ENCODE measurements around the gene CREB3. TPM values are rescaled to one million over a fixed set of nuclear protein-coding genes. Genes with fewer than 3 reads are reported as not detected.

CREB3 gene
- total RNA-seq, 3 donors from 2014 or later: 46.4 to 49.9 (median 47.2) TPM

DNA sequence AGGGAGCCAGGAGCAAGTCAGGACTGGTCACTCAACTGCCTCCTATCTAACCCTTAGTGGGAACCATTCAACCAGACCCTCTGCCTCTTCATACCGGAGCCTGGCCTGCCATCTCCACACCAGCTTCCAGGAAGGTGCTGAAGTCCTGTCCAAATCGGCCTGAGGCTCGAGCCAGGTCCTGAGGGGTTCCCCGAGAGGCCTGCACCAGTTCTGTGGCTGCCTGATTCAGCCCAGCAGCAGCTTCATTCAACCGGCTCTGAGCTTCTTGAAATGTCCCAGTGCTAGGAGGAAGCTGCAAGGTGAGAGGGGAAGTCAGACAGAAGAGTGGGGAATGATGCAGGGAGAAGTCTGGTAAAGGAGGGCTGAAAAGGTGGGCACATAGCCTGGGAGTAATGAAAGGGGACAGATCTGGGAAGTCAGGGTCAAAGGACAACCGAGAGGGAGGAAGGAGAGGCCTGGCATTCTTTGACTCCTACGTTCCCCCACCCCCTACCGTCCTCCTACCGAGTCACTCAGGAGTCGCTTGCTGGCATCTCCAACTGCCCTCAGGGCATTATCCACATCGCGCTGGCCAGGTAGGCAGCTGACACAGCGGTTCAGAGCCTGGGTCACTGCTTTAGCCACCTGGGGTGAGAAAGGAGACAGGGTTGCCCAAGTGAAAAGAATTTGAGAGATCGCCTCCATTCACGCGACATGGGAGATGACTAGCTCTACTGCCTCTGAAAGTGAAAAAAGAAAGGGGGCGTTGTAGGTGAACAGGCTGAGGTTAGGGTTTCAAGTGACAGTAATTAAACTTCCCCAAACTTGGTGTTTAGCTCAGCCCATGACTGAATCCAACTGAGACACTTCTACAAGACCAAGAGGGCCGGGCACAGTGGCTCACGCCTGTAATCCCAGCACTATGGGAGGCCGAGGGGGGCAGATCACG, 20.7 kb upstream of the CREB3 start:
- Histone ChIP-seq H3K36me3 (peaks cover 20% of the 10 kb centered on the region), H3K4me3 (no peak overlapping the region), H3K27ac (peak overlapping the region; percentile 28 to 73), H3K27me3 (no peaks in the 10 kb centered on the region), H3K4me1 (no peaks in the 10 kb centered on the region), H3K9me3 (no peaks in the 10 kb centered on the region)
- peak; percentile 74 to 77 for DNase-seq (ENCODE audit: low spot score in 2 of 2)
- intact Hi-C loops (cut with DNase I; ENCODE audit: low total_unique reads): no loop called here
- TF ChIP-seq POLR2A (IDR thresholded peaks at IDR 0.05) (no peak), CTCF (IDR thresholded peaks at IDR 0.05) (no peak), POLR2AphosphoS5 (IDR thresholded peaks at IDR 0.05) (no peak)

GRCh38 chr9:35712762-35713400, 19.6 kb upstream of the CREB3 start:
- TF ChIP-seq POLR2AphosphoS5 (IDR thresholded peaks at IDR 0.05) (no peak), POLR2A (IDR thresholded peaks at IDR 0.05) (no peak), CTCF (IDR thresholded peaks at IDR 0.05) (no peak)
- H3K36me3 ChIP-seq: peaks cover 22% of the 10 kb centered on the region
- intact Hi-C loops (cut with DNase I; ENCODE audit: low total_unique reads): no loop called here
- H3K9me3 ChIP-seq: no peaks in the 10 kb centered on the region
- no peaks in the 10 kb centered on the region for H3K27me3 ChIP-seq
- H3K4me3 ChIP-seq: no peak overlapping the region
- H3K27ac ChIP-seq: peak overlapping the region; percentile 32 to 73
- H3K4me1 ChIP-seq: no peaks in the 10 kb centered on the region
- no peak for DNase-seq (ENCODE audit: low spot score in 2 of 2)

GRCh38 chr9:35713578-35713977, 18.9 kb upstream of the CREB3 start:
- TF ChIP-seq CTCF (IDR thresholded peaks at IDR 0.05): no peak
- TF ChIP-seq POLR2A (IDR thresholded peaks at IDR 0.05): no peak
- TF ChIP-seq POLR2AphosphoS5 (IDR thresholded peaks at IDR 0.05): no peak
- peaks cover 25% of the 10 kb centered on the region for H3K36me3 ChIP-seq
- no peaks in the 10 kb centered on the region for H3K4me1 ChIP-seq
- no peaks in the 10 kb centered on the region for H3K9me3 ChIP-seq
- no peak overlapping the region for H3K27ac ChIP-seq
- no peak for DNase-seq (ENCODE audit: low spot score in 2 of 2)
- no peak overlapping the region for H3K4me3 ChIP-seq
- no peaks in the 10 kb centered on the region for H3K27me3 ChIP-seq
- intact Hi-C loops (cut with DNase I; ENCODE audit: low total_unique reads): no loop called here

GRCh38 chr9:35714123-35714522, 18.3 kb upstream of the CREB3 start:
- H3K27me3 ChIP-seq: no peaks in the 10 kb centered on the region
- TF ChIP-seq CTCF (IDR thresholded peaks at IDR 0.05) (no peak), POLR2A (IDR thresholded peaks at IDR 0.05) (no peak), POLR2AphosphoS5 (IDR thresholded peaks at IDR 0.05) (no peak)
- intact Hi-C loops (cut with DNase I; ENCODE audit: low total_unique reads): no loop called here
- no peaks in the 10 kb centered on the region for H3K4me1 ChIP-seq
- H3K27ac ChIP-seq: no peak overlapping the region
- H3K9me3 ChIP-seq: no peaks in the 10 kb centered on the region
- no peak overlapping the region for H3K4me3 ChIP-seq
- DNase-seq (ENCODE audit: low spot score in 2 of 2): no peak
- peaks cover 30% of the 10 kb centered on the region for H3K36me3 ChIP-seq

Data from breast epithelium (tissue), 4 donors.